Endodermal cell (in vitro differentiated cells): ENCODE results near the gene CHML. TPM values are rescaled to one million over a fixed set of nuclear protein-coding genes. Genes with fewer than 3 reads are reported as not detected.

Experiments used
- DNase-seq: peaks from one replicate; pipeline ENCODE4 v3.0.0-alpha.2; 2017
- H3K27ac ChIP-seq: 2 replicates; pipeline ENCODE4 v1.5.1; 2013; ENCODE audit warnings: mild to moderate bottlenecking, low read depth, low read length, moderate library complexity
- H3K27me3 ChIP-seq: 2 replicates; pipeline ENCODE4 v1.6.1; 2013; ENCODE audit warnings: mild to moderate bottlenecking, low read length, moderate library complexity; ENCODE audit not compliant: insufficient read depth, control insufficient read depth, poor library complexity, severe bottlenecking
- H3K36me3 ChIP-seq: 2 replicates; pipeline ENCODE4 v1.7.0; 2013; ENCODE audit warnings: mild to moderate bottlenecking, low read length, moderate library complexity; ENCODE audit not compliant: control insufficient read depth, insufficient read depth
- H3K4me1 ChIP-seq: one replicate; pipeline ENCODE4 v1.7.0; 2013; ENCODE audit warnings: low read length; ENCODE audit not compliant: control insufficient read depth, insufficient read depth
- H3K4me3 ChIP-seq: 2 replicates; pipeline ENCODE4 v1.5.1; 2013; ENCODE audit warnings: mild to moderate bottlenecking, low read length, moderate library complexity
- H3K9ac ChIP-seq: 2 replicates; pipeline ENCODE4 v1.6.1; 2013; ENCODE audit warnings: mild to moderate bottlenecking, low read length, moderate library complexity; ENCODE audit not compliant: poor library complexity, severe bottlenecking; ENCODE audit errors: extremely low read depth
- H3K9me3 ChIP-seq: 2 replicates; pipeline ENCODE4 v1.6.1; 2013; ENCODE audit warnings: mild to moderate bottlenecking, low read length, moderate library complexity; ENCODE audit not compliant: control insufficient read depth
- H3K27ac Mint-ChIP-seq: 2 replicates; pipeline ENCODE4 v1.8.0; 2020; ENCODE audit warnings: mixed read lengths
- H3K27me3 Mint-ChIP-seq: 2 replicates; pipeline ENCODE4 v1.8.0; 2021; ENCODE audit warnings: mild to moderate bottlenecking, mixed read lengths; ENCODE audit not compliant: insufficient read depth
- H3K36me3 Mint-ChIP-seq: 2 replicates; pipeline ENCODE4 v1.8.0; 2020; ENCODE audit warnings: low read depth, mixed read lengths
- H3K4me1 Mint-ChIP-seq: 2 replicates; pipeline ENCODE4 v1.8.0; 2020; ENCODE audit warnings: mixed read lengths
- H3K4me3 Mint-ChIP-seq: 2 replicates; pipeline ENCODE4 v1.8.0; 2020; ENCODE audit warnings: mild to moderate bottlenecking, moderate library complexity, mixed read lengths
- H3K9me3 Mint-ChIP-seq: 2 replicates; pipeline ENCODE4 v1.8.0; 2020; ENCODE audit warnings: mild to moderate bottlenecking, mixed read lengths
- WGBS, 2 experiments: methylation state at CpG; one replicate each; pipeline versions ENCODE4 v1.1.5 to v1.1.7; 2013; ENCODE audit warnings: missing lambda C conversion rate in 2 of 2, mixed read lengths in 1 of 2; ENCODE audit not compliant: insufficient coverage in 1 of 2, insufficient read length in 1 of 2; 5-methylcytosine and 5-hydroxymethylcytosine counted together
- total RNA-seq, 2 donors: library from RNA; stranded (reverse); fragmentation: NEBNext Ultra II Directional in 1 of 2; extraction: Animal tissue kit (Norgen Biotek cat#: 25700) in 1 of 2; gene quantifications; 2 replicates in 1 of 2; 3 replicates in 1 of 2; pipeline ENCODE4 v1.2.1, GENCODE V29; 2021
- TF ChIP-seq, protein P1 (sequence below): fragments of 200-600 bp; sonication (generic); conservative IDR thresholded peaks from 2 replicates; pipeline ENCODE4 v1.5.0; 2021; ENCODE audit warnings: antibody characterized with exemption, mild to moderate bottlenecking

Gene CHML
- total RNA-seq, 2 donors from 2014 or later = 16.4 to 28.5 TPM

DNA sequence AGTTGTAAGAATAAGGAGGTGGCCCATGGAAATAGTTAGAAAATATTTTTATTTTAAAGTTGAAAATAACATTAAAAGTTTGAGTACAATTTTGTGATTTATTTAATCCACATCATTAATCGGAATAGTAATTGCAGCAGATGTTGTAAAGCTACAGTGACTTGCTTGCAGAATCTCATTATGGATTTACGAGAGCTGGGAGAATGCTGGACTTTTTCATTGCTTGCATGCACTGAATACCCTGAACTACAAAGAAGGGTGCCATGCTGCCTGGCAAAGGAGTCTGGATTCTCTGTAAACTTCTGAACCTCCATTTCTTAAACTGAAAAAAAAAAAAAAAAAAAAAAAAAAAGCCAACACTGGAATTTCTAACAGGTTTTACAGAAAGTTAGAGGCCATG, 38.4 kb upstream of the CHML start:
- Mint-ChIP-seq H3K27me3 (peaks cover 52% of the 10 kb centered on the region), H3K27ac (no peak overlapping the region), H3K9me3 (peaks cover 5% of the 10 kb centered on the region), H3K4me3 (no peak overlapping the region), H3K4me1 (peaks cover 9% of the 10 kb centered on the region), H3K36me3 (no peaks in the 10 kb centered on the region)
- 100% methylated on average over 2 of the region's 2 CpGs; no CpG with 5 or more reads in 1 of the 2 experiments for WGBS, 2 experiments
- DNase-seq = no peak
- H3K27me3 ChIP-seq = peaks cover 86% of the 10 kb centered on the region
- H3K9me3 ChIP-seq = no peaks in the 10 kb centered on the region
- no peak overlapping the region for H3K9ac ChIP-seq
- H3K4me3 ChIP-seq = no peak overlapping the region
- H3K4me1 ChIP-seq = no peaks in the 10 kb centered on the region
- TF ChIP-seq, protein P1, sequence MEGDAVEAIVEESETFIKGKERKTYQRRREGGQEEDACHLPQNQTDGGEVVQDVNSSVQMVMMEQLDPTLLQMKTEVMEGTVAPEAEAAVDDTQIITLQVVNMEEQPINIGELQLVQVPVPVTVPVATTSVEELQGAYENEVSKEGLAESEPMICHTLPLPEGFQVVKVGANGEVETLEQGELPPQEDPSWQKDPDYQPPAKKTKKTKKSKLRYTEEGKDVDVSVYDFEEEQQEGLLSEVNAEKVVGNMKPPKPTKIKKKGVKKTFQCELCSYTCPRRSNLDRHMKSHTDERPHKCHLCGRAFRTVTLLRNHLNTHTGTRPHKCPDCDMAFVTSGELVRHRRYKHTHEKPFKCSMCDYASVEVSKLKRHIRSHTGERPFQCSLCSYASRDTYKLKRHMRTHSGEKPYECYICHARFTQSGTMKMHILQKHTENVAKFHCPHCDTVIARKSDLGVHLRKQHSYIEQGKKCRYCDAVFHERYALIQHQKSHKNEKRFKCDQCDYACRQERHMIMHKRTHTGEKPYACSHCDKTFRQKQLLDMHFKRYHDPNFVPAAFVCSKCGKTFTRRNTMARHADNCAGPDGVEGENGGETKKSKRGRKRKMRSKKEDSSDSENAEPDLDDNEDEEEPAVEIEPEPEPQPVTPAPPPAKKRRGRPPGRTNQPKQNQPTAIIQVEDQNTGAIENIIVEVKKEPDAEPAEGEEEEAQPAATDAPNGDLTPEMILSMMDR = no peak
- no peak overlapping the region for H3K27ac ChIP-seq
- H3K36me3 ChIP-seq = no peaks in the 10 kb centered on the region

DNA sequence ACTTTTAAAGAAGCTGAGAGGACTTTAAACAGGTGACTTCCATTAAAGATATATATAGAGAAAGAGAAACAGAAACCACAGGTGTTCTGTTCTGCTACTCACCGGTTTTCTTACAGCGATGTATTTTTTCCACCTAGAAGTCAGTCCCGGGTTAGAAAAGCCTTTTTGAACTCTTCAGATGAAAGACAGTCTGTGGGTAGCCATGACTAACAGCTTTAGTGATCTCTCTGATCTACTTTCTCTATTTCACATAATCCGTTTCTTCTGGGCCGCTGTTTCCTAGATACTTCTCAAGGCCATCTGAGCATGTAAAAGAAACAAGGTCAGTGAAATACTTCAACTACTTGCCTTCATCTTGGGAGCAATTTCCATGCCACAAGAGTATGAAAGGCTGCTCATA, 37.0 kb upstream of the CHML start:
- H3K4me3 Mint-ChIP-seq = no peak overlapping the region
- DNase-seq = no peak
- 79 to 92% methylated on average over 4 to 5 of the region's 5 CpGs for WGBS, 2 experiments
- Histone ChIP-seq H3K36me3 (no peaks in the 10 kb centered on the region), H3K27me3 (peaks cover 89% of the 10 kb centered on the region), H3K9ac (no peak overlapping the region), H3K9me3 (no peaks in the 10 kb centered on the region), H3K4me1 (no peaks in the 10 kb centered on the region), H3K27ac (no peak overlapping the region), H3K4me3 (no peak overlapping the region)
- TF ChIP-seq, protein P1 = no peak
- peaks cover 63% of the 10 kb centered on the region for H3K27me3 Mint-ChIP-seq
- no peak overlapping the region for H3K27ac Mint-ChIP-seq
- peaks cover 5% of the 10 kb centered on the region for H3K9me3 Mint-ChIP-seq
- H3K4me1 Mint-ChIP-seq = peaks cover 7% of the 10 kb centered on the region
- no peaks in the 10 kb centered on the region for H3K36me3 Mint-ChIP-seq

DNA sequence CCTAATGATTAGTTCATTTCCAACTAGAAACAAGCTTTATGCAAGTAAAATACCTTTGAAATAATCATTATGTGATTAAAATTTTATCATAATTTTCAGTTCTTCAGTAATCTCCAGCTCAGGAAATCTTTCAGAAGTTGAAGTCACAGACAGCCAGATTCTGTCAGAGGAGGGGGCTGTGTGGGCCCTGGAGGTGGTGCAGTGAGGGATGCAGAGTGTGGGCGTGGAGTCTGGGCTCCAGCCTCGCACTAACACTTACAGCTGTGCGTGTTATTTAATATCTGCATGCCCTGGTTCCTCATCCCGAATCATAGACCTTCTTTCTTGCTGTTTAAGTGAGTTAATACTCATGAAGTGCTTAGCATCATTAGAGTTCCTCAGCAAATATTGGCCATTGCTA, 35.8 kb upstream of the CHML start:
- Mint-ChIP-seq H3K27me3 (peaks cover 66% of the 10 kb centered on the region), H3K36me3 (no peaks in the 10 kb centered on the region), H3K4me1 (no peaks in the 10 kb centered on the region), H3K27ac (no peak overlapping the region), H3K9me3 (no peaks in the 10 kb centered on the region), H3K4me3 (no peak overlapping the region)
- Histone ChIP-seq H3K9ac (no peak overlapping the region), H3K4me3 (no peak overlapping the region), H3K27me3 (peaks cover 97% of the 10 kb centered on the region), H3K27ac (no peak overlapping the region), H3K4me1 (no peaks in the 10 kb centered on the region), H3K36me3 (no peaks in the 10 kb centered on the region), H3K9me3 (no peaks in the 10 kb centered on the region)
- TF ChIP-seq, protein P1 = no peak
- DNase-seq = no peak
- 92 to 94% methylated on average over 2 to 4 of the region's 4 CpGs for WGBS, 2 experiments
